ENCODE data around the gene PIGU. TPM values are rescaled to one million over a fixed set of nuclear protein-coding genes. Genes with fewer than 3 reads are reported as not detected.

PIGU gene
- total and polyA plus RNA-seq, 2 donors (not counting 3 experiments of a cell fraction or from before 2014, with no cell fraction given), result 20.3 to 81.8 TPM

GRCh38 chr20:34512955-34513419 is 163.9 kb downstream of the PIGU start:
- no peaks in the 10 kb centered on the region for H4K20me1 ChIP-seq (replicated peaks; ENCODE audit: control insufficient read depth, extremely low read depth, insufficient read depth, low read length)
- peaks cover 16% of the 10 kb centered on the region for H3K4me1 ChIP-seq (ENCODE audit: control insufficient read depth, extremely low read depth, insufficient read depth, low read length)
- no peak for FAIRE-seq
- H3K9me3 ChIP-seq (replicated peaks; ENCODE audit: control insufficient read depth, insufficient read depth, low read length), result no peaks in the 10 kb centered on the region
- dilution Hi-C loops (cut with MboI; ENCODE audit: extremely low pct_ligation_motif_present, low sequenced_read_pairs), result no loop called here
- CTCF ChIA-PET, result interaction anchor here (0.8 to 1.3 kb wide), 3 partner anchors 25 to 200 kb away, joined by 3 to 4 read pairs (median 3); no protein-coding TSS in a partner anchor
- H3K9ac ChIP-seq (replicated peaks; ENCODE audit: extremely low read depth, insufficient read depth, low read length), result no peak overlapping the region
- no peak for DNase-seq (ENCODE audit: low read depth, low spot score)
- no peak overlapping the region for H3K4me3 ChIP-seq (replicated peaks in 1 of 3; ENCODE audit: insufficient read depth in 1 of 3, low read depth in 1 of 3, low read length in 3 of 3)
- TF ChIP-seq POLR2A (IDR thresholded peaks at IDR 0.05; ENCODE audit: low read depth, low read length) (no peak), JUN (IDR thresholded peaks at IDR 0.05; ENCODE audit: borderline replicate concordance, insufficient read depth, insufficient read length, low read depth) (no peak)
- TF ChIP-seq, protein P1, sequence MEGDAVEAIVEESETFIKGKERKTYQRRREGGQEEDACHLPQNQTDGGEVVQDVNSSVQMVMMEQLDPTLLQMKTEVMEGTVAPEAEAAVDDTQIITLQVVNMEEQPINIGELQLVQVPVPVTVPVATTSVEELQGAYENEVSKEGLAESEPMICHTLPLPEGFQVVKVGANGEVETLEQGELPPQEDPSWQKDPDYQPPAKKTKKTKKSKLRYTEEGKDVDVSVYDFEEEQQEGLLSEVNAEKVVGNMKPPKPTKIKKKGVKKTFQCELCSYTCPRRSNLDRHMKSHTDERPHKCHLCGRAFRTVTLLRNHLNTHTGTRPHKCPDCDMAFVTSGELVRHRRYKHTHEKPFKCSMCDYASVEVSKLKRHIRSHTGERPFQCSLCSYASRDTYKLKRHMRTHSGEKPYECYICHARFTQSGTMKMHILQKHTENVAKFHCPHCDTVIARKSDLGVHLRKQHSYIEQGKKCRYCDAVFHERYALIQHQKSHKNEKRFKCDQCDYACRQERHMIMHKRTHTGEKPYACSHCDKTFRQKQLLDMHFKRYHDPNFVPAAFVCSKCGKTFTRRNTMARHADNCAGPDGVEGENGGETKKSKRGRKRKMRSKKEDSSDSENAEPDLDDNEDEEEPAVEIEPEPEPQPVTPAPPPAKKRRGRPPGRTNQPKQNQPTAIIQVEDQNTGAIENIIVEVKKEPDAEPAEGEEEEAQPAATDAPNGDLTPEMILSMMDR (IDR thresholded peaks at IDR 0.05; ENCODE audit: extremely low read depth in 1 of 2, insufficient read depth in 1 of 2, low read depth in 1 of 2, low read length in 2 of 2), result no peak
- no TSS peak for BruUV-seq (replicated peaks)
- H2AFZ ChIP-seq (ENCODE audit: low read depth, low read length), result no peak overlapping the region
- no peak overlapping the region for H3K27ac ChIP-seq (ENCODE audit: insufficient read depth, low read depth, low read length)
- POLR2A ChIA-PET, result no interaction called here
- intact Hi-C loops (cut with micrococcal nuclease), result no loop called here
- peaks cover 15% of the 10 kb centered on the region for H3K79me2 ChIP-seq (ENCODE audit: control insufficient read depth, insufficient read depth, low read length)
- H3K27me3 ChIP-seq (ENCODE audit: control insufficient read depth in 2 of 2, insufficient read depth in 2 of 2, low read length in 2 of 2), result no peaks in the 10 kb centered on the region
- no peaks in the 10 kb centered on the region for H3K9me1 ChIP-seq (replicated peaks; ENCODE audit: control insufficient read depth, extremely low read depth, insufficient read depth, low read length)
- no peak overlapping the region for H3K4me2 ChIP-seq (ENCODE audit: insufficient read depth, low read length)
- peaks cover 2 to 8% of the 10 kb centered on the region in 2 experiments for H3K36me3 ChIP-seq (ENCODE audit: control insufficient read depth in 2 of 2, extremely low read depth in 1 of 2, insufficient read depth in 2 of 2, low read length in 2 of 2)

DNA sequence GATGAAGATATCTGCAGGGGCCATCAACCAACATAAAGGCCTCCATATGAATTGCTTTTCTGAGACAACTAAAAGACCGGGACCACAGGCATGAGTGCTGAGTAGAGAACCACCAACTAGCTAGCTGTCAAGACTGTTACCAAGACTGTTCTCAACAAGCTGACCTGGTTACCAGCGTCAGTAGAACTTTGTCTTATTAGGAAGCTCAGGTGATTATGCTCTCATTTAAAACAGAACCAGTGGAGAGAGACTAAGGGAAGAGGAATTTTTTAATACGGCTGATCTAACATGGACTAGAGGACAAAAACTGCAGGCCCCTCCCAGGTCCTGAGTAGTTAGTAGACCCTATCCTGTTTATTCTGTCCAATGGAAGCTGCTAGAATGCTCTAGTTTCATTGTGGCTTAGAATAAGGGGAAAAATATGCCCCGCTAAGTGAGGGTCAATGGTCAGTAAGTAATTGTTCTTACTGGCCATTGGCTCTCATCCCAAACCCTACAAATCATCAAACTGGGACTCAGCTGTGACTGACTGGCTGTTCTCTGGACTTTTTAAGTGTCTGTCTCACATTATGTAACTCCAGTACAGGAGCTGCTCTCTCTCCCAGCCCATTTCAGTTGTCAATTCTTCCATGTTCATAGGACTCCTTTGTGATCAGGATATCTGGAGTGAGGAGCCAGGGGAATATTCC is 164.5 kb downstream of the PIGU start:
- Histone ChIP-seq H3K27ac (ENCODE audit: insufficient read depth, low read depth, low read length) (no peak overlapping the region), H3K9me1 (replicated peaks; ENCODE audit: control insufficient read depth, extremely low read depth, insufficient read depth, low read length) (no peaks in the 10 kb centered on the region), H3K27me3 (ENCODE audit: control insufficient read depth in 2 of 2, insufficient read depth in 2 of 2, low read length in 2 of 2) (no peaks in the 10 kb centered on the region), H3K4me3 (replicated peaks in 1 of 3; ENCODE audit: insufficient read depth in 1 of 3, low read depth in 1 of 3, low read length in 3 of 3) (no peak overlapping the region), H3K79me2 (ENCODE audit: control insufficient read depth, insufficient read depth, low read length) (peaks cover 9% of the 10 kb centered on the region), H3K4me1 (ENCODE audit: control insufficient read depth, extremely low read depth, insufficient read depth, low read length) (peaks cover 11% of the 10 kb centered on the region), H2AFZ (ENCODE audit: low read depth, low read length) (no peak overlapping the region), H3K9ac (replicated peaks; ENCODE audit: extremely low read depth, insufficient read depth, low read length) (no peak overlapping the region), H3K36me3 (ENCODE audit: control insufficient read depth in 2 of 2, extremely low read depth in 1 of 2, insufficient read depth in 2 of 2, low read length in 2 of 2) (peaks cover 5 to 12% of the 10 kb centered on the region in 2 experiments), H3K9me3 (replicated peaks; ENCODE audit: control insufficient read depth, insufficient read depth, low read length) (no peaks in the 10 kb centered on the region), H4K20me1 (replicated peaks; ENCODE audit: control insufficient read depth, extremely low read depth, insufficient read depth, low read length) (no peaks in the 10 kb centered on the region), H3K4me2 (ENCODE audit: insufficient read depth, low read length) (no peak overlapping the region)
- BruUV-seq (replicated peaks), result no TSS peak
- TF ChIP-seq, protein P1 (IDR thresholded peaks at IDR 0.05; ENCODE audit: extremely low read depth in 1 of 2, insufficient read depth in 1 of 2, low read depth in 1 of 2, low read length in 2 of 2), result no peak
- no peak for TF ChIP-seq EZH2 (IDR thresholded peaks at IDR 0.05; ENCODE audit: borderline replicate concordance, low read depth, low read length, severe bottlenecking)
- no peak for TF ChIP-seq MYC (IDR thresholded peaks at IDR 0.05; ENCODE audit: low read depth, low read length)
- no peak for TF ChIP-seq MAX (IDR thresholded peaks at IDR 0.05; ENCODE audit: insufficient read depth, insufficient read length)
- intact Hi-C loops (cut with micrococcal nuclease) (no loop called here), dilution Hi-C loops (cut with MboI; ENCODE audit: extremely low pct_ligation_motif_present, low sequenced_read_pairs) (no loop called here)
- FAIRE-seq (no peak), DNase-seq (ENCODE audit: low read depth, low spot score) (no peak)
- ChIA-PET CTCF (interaction anchor here (0.8 to 1.3 kb wide), 4 partner anchors 10 to 200 kb away, joined by 3 to 5 read pairs (median 4); no protein-coding TSS in a partner anchor), POLR2A (no interaction called here)

All from endothelial cell of umbilical vein (primary cell).